ENCODE results near the gene ARHGAP26. TPM values are rescaled to one million over a fixed set of nuclear protein-coding genes. Genes with fewer than 3 reads are reported as not detected.

Gene ARHGAP26
- total and polyA plus RNA-seq, 2 donors (not counting 3 experiments of a cell fraction or from before 2014, with no cell fraction given) = 3.1 to 16.2 TPM

- Histone ChIP-seq H3K9me3 (replicated peaks; ENCODE audit: control insufficient read depth, insufficient read depth, low read length) (no peaks in the 10 kb centered on the region), H3K36me3 (ENCODE audit: control insufficient read depth in 2 of 2, extremely low read depth in 1 of 2, insufficient read depth in 2 of 2, low read length in 2 of 2) (no peaks in the 10 kb centered on the region), H3K4me3 (replicated peaks in 1 of 3; ENCODE audit: insufficient read depth in 1 of 3, low read depth in 1 of 3, low read length in 3 of 3) (no peak overlapping the region), H3K27me3 (ENCODE audit: control insufficient read depth in 2 of 2, insufficient read depth in 2 of 2, low read length in 2 of 2) (no peaks in the 10 kb centered on the region), H3K27ac (ENCODE audit: insufficient read depth, low read depth, low read length) (no peak overlapping the region), H3K9ac (replicated peaks; ENCODE audit: extremely low read depth, insufficient read depth, low read length) (no peak overlapping the region), H3K79me2 (ENCODE audit: control insufficient read depth, insufficient read depth, low read length) (no peaks in the 10 kb centered on the region), H2AFZ (ENCODE audit: low read depth, low read length) (no peak overlapping the region), H3K4me1 (ENCODE audit: control insufficient read depth, extremely low read depth, insufficient read depth, low read length) (peaks cover 7% of the 10 kb centered on the region), H4K20me1 (replicated peaks; ENCODE audit: control insufficient read depth, extremely low read depth, insufficient read depth, low read length) (no peaks in the 10 kb centered on the region), H3K4me2 (ENCODE audit: insufficient read depth, low read length) (no peak overlapping the region), H3K9me1 (replicated peaks; ENCODE audit: control insufficient read depth, extremely low read depth, insufficient read depth, low read length) (no peaks in the 10 kb centered on the region)
- dilution Hi-C loops (cut with MboI; ENCODE audit: extremely low pct_ligation_motif_present, low sequenced_read_pairs) (no loop called here), intact Hi-C loops (cut with micrococcal nuclease) (no loop called here)
- FAIRE-seq (no peak), DNase-seq (ENCODE audit: low read depth, low spot score) (no peak)
- ChIA-PET POLR2A (no interaction called here), CTCF (no interaction called here)
- no TSS peak for BruUV-seq (replicated peaks)
- TF ChIP-seq JUN (IDR thresholded peaks at IDR 0.05; ENCODE audit: borderline replicate concordance, insufficient read depth, insufficient read length, low read depth) (no peak), POLR2AphosphoS5 (IDR thresholded peaks at IDR 0.05; ENCODE audit: insufficient read depth, low read depth, low read length) (no peak)
These were observed 314.2 kb downstream of the ARHGAP26 start for GRCh38 chr5:143084407-143084806.

DNA sequence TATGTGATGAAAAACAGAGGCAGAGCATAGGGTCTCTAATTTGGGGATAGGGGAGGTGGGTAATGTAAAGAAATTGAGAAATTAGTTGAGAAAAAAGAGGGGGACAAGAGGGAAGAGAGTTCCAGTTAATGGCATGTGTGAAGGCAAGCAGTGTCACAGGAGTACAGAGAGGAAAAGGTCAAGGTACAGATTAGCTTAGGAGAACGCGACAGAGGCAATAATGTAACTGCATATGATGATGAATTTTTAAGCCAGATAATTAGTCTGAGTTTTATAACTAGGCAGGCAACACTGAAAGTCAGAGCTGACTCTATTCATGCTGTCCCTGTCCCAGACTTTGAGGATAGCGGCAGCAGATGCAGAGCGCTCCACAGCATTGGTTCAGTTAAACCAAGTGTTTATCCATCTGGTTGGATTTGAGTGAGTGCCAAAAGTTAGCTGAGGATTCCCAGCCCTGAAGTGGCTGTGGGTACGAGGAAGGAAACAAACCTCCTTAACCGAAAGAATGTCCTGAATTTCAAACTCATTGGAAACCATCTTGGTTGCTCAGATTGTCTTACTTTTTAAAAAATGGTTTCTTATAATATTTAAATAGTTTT, 315.2 kb downstream of the ARHGAP26 start:
- Histone ChIP-seq H3K4me2 (ENCODE audit: insufficient read depth, low read length) (no peak overlapping the region), H3K36me3 (ENCODE audit: control insufficient read depth in 2 of 2, extremely low read depth in 1 of 2, insufficient read depth in 2 of 2, low read length in 2 of 2) (no peaks in the 10 kb centered on the region), H3K27ac (ENCODE audit: insufficient read depth, low read depth, low read length) (no peak overlapping the region), H3K9me3 (replicated peaks; ENCODE audit: control insufficient read depth, insufficient read depth, low read length) (no peaks in the 10 kb centered on the region), H3K9ac (replicated peaks; ENCODE audit: extremely low read depth, insufficient read depth, low read length) (no peak overlapping the region), H4K20me1 (replicated peaks; ENCODE audit: control insufficient read depth, extremely low read depth, insufficient read depth, low read length) (no peaks in the 10 kb centered on the region), H3K9me1 (replicated peaks; ENCODE audit: control insufficient read depth, extremely low read depth, insufficient read depth, low read length) (no peaks in the 10 kb centered on the region), H3K27me3 (ENCODE audit: control insufficient read depth in 2 of 2, insufficient read depth in 2 of 2, low read length in 2 of 2) (no peaks in the 10 kb centered on the region), H3K79me2 (ENCODE audit: control insufficient read depth, insufficient read depth, low read length) (no peaks in the 10 kb centered on the region), H3K4me3 (replicated peaks in 1 of 3; ENCODE audit: insufficient read depth in 1 of 3, low read depth in 1 of 3, low read length in 3 of 3) (no peak overlapping the region), H3K4me1 (ENCODE audit: control insufficient read depth, extremely low read depth, insufficient read depth, low read length) (peaks cover 7% of the 10 kb centered on the region), H2AFZ (ENCODE audit: low read depth, low read length) (no peak overlapping the region)
- TF ChIP-seq POLR2A (IDR thresholded peaks at IDR 0.05; ENCODE audit: low read depth, low read length) (no peak), EZH2 (IDR thresholded peaks at IDR 0.05; ENCODE audit: borderline replicate concordance, low read depth, low read length, severe bottlenecking) (no peak), FOS (IDR thresholded peaks at IDR 0.05; ENCODE audit: borderline replicate concordance, insufficient read depth, low read length) (no peak)
- ChIA-PET POLR2A (no interaction called here), CTCF (no interaction called here)
- FAIRE-seq (no peak), DNase-seq (ENCODE audit: low read depth, low spot score) (no peak)
- no TSS peak for BruUV-seq (replicated peaks)
- dilution Hi-C loops (cut with MboI; ENCODE audit: extremely low pct_ligation_motif_present, low sequenced_read_pairs) = no loop called here
- intact Hi-C loops (cut with micrococcal nuclease) = no loop called here
